ENCODE data around the gene TMOD2.

Gene TMOD2

DNA sequence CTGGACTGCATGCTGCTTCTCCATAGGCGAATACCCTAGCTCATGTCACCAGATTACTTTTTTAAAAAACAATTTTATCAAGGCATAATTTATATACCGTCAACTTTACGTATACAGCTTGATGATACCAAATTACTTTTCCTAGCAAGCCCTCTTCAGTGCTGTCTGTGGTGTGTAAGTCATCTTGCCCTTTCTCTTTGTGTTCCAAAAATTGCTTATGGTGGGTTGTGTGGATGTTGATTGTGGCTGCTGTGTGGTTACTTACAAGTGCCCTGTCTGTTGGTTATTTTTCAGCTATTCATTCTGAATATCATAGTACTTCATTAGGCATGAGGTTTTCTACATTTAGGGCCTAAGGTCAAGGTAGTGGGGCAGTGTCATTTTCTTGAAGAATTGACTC lies 90.9 kb downstream of the TMOD2 start:
- no peak for TF ChIP-seq CTCF (IDR thresholded peaks at IDR 0.05)

DNA sequence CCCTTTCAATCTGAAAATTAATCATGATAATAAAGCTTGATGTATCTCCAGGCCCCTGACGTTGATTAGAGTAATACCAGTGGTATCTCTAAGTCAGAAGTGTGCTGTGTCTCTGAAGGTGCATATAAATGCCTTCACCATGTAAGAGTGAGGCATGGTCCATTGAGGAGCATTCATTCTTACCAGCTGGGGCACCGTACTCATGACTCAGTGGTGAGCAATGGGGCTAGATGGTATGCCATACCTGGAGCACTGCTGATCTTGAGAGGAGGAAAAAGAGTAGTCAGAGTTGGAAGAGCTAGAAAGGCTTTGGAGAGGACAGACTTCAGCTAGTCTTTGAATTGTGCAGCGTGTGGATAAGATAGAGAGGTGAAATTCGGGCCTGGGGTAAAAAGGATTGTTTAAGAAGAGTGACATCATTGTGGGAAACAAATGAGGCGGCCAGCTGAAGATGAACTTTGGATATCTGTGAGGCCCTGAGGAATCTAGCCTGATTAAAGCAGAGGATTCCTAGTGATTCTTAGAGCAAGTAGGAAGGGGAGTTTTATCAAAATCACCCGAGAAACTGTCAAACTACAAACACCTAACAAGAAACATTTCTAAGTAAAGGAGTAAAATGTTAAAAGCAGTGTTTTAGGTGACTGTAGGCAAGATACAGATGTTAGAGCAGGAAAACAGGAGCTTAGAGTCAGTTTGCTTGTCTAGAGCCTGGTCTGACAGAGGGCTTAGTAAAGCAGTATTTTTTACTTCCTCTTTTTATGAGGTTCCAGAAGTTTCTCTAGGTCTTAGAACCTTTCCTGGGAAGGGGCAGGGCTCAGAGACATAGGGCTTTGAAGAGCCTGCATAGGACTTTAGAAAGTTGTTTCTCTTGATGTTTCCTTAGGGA lies 91.7 kb downstream of the TMOD2 start:
- TF ChIP-seq CTCF (IDR thresholded peaks at IDR 0.05): no peak

- TF ChIP-seq CTCF (IDR thresholded peaks at IDR 0.05): no peak
Measured at GRCh38 chr15:51844747-51845426, 93.5 kb downstream of the TMOD2 start.

GRCh38 chr15:51846066-51846462 lies 94.7 kb downstream of the TMOD2 start:
- no peak for TF ChIP-seq CTCF (IDR thresholded peaks at IDR 0.05)

DNA sequence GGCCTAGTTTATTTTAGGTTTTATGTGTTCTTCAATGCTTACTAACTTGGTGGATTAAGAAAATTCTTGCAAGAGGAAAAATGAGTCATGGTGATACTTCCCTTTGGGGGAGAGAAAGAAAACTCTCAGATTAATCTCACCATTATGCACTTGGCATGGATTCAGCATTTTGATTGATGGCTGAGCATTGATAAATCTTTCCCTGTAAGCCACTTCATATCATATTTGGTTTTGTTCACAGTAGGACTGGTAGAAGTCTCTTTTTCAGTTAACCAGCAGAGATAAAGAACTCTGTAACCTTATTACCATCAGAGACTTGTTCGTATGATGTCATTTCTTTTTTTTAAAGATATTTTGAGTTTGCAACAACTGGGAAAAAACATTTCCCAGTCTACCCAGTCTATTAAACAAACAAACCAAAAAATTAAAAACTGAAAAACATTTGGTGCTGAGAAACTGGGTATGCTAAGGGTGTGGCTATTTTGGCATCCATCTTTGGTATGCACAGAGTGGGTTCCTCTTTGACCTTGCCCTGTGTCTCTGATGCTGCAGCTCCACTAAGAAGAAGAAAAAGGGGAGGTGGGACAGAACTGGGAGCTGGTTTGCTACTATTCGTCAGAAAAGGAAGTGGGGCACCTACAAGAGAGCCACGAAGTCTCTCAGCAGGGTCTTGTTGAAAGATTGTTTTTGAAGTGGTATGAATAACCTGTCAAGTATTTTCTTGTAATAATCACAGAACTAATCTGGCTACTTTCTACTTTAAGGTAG lies 95.2 kb downstream of the TMOD2 start:
- no peak for TF ChIP-seq CTCF (IDR thresholded peaks at IDR 0.05)

GRCh38 chr15:51848811-51849210 lies 97.4 kb downstream of the TMOD2 start:
- TF ChIP-seq CTCF (IDR thresholded peaks at IDR 0.05): no peak

- no peak for TF ChIP-seq CTCF (IDR thresholded peaks at IDR 0.05)
Measured at GRCh38 chr15:51849860-51850259, 98.5 kb downstream of the TMOD2 start.
